K562 (cell line): ENCODE results near the gene NAP1L4. TPM values are rescaled to one million over a fixed set of nuclear protein-coding genes. Genes with fewer than 3 reads are reported as not detected.
A peak's percentile ranks its signal among the peaks of the same experiment; 100 is the strongest.

ENCODE experiments used
- ARID1B ChIP-seq: fragments of 450-650 bp; IDR thresholded peaks from 2 replicates; pipeline ENCODE4 v1.6.1; 2016; ENCODE audit warnings: antibody characterized with exemption, mild to moderate bottlenecking, inconsistent platforms
- FIP1L1 ChIP-seq: fragments of 200-400 bp; formaldehyde crosslinking; IDR thresholded peaks from 2 replicates; pipeline ENCODE4 v1.6.1; 2018; ENCODE audit warnings: mild to moderate bottlenecking, low read depth, low read length; ENCODE audit not compliant: poor library complexity, severe bottlenecking
- JUND ChIP-seq, 2 experiments: IDR thresholded peaks; 2 replicates in 1 of 2; 3 replicates in 1 of 2; pipeline ENCODE4 v1.6.1; 2011; ENCODE audit warnings: borderline replicate concordance in 2 of 2, low read depth in 2 of 2, low read length in 2 of 2, improper control_type of control experiment in 1 of 2, missing biosample characterization in 1 of 2, missing genetic modification characterization in 1 of 2, missing genetic modification reagents in 1 of 2
- NFE2 ChIP-seq: IDR thresholded peaks from 2 replicates; pipeline ENCODE4 v1.6.1; 2014; ENCODE audit warnings: antibody characterized with exemption, low read depth
- SMARCA5 ChIP-seq: fragments of 450-650 bp; IDR thresholded peaks from 2 replicates; pipeline ENCODE4 v1.6.1; 2016
- UBTF ChIP-seq, 2 experiments: IDR thresholded peaks; 2 replicates each; pipeline ENCODE4 v1.6.1; 2012; ENCODE audit warnings: improper control_type of control experiment in 2 of 2, low read depth in 2 of 2, low read length in 2 of 2, borderline replicate concordance in 1 of 2
- YY1 ChIP-seq, 3 experiments: IDR thresholded peaks; 2 replicates each; pipeline ENCODE4 v1.6.1; 2011; ENCODE audit warnings: low read length in 2 of 3, mild to moderate bottlenecking in 2 of 3, moderate library complexity in 2 of 3, borderline replicate concordance in 1 of 3, control low read depth in 1 of 3, low read depth in 1 of 3; ENCODE audit not compliant: insufficient read depth in 3 of 3, insufficient replicate concordance in 2 of 3, control insufficient read depth in 1 of 3, insufficient read length in 1 of 3; ENCODE audit errors: extremely low read depth in 1 of 3
- ZBTB40 ChIP-seq, 2 experiments: fragments of 450-650 bp in 1 of 2; sonication (generic) in 1 of 2; formaldehyde crosslinking in 1 of 2; IDR thresholded peaks; 2 replicates each; pipeline versions ENCODE4 v1.7.1 to v1.9.0; 2016 to 2022; ENCODE audit warnings: inconsistent platforms in 1 of 2, mild to moderate bottlenecking in 1 of 2, missing genetic modification reagents in 1 of 2
- polyA plus RNA-seq, 8 experiments: library from polyadenylated mRNA; depleted of rRNA in 4 of 8; stranded (reverse) in 5 of 8; unstranded in 3 of 8; fragments of >200 nt; fragmentation: Nextera tagmentation in 2 of 8; fragmentation: Illumina TruSeq in 1 of 8; extraction: Ambion mirVana in 2 of 8; extraction: Trizol in 1 of 8; gene quantifications; 2 replicates each; pipeline versions ENCODE4 v1.2.1 to v1.2.3, GENCODE V29; 2011 to 2014; ENCODE audit warnings: inconsistent platforms in 1 of 8, missing spikeins in 1 of 8
- total RNA-seq, 7 experiments: library from RNA; depleted of rRNA in 6 of 7; stranded (reverse); fragments of >200 nt in 6 of 7; fragmentation: Illumina TruSeq in 2 of 7; extraction: Trizol in 2 of 7; gene quantifications; 2 replicates each; pipeline versions ENCODE4 v1.2.1 to v1.2.3, GENCODE V29; 2011 to 2021; ENCODE audit warnings: low replicate concordance in 1 of 7
- TF ChIP-seq, protein P1 (sequence below): fragments of 200-800 bp; sonication (Bioruptor generic); IDR thresholded peaks from 2 replicates; pipeline ENCODE4 v1.6.1; 2017; ENCODE audit warnings: missing genetic modification characterization, missing compliant biosample characterization

Gene NAP1L4
- total and polyA plus RNA-seq, 9 of the 15 experiments (the other 6 are each of a cell fraction or from before 2014, with no cell fraction given): 34.1 to 237 (median 179) TPM

GRCh38 chr11:2929950-2930703 lies 62.0 kb downstream of the NAP1L4 start (continued):
- TF ChIP-seq, protein P1, sequence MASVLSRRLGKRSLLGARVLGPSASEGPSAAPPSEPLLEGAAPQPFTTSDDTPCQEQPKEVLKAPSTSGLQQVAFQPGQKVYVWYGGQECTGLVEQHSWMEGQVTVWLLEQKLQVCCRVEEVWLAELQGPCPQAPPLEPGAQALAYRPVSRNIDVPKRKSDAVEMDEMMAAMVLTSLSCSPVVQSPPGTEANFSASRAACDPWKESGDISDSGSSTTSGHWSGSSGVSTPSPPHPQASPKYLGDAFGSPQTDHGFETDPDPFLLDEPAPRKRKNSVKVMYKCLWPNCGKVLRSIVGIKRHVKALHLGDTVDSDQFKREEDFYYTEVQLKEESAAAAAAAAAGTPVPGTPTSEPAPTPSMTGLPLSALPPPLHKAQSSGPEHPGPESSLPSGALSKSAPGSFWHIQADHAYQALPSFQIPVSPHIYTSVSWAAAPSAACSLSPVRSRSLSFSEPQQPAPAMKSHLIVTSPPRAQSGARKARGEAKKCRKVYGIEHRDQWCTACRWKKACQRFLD: 0 out of 2 replicates have a peak, but pooled peaks have one; percentile 52
- peak in 1 of 2 experiments; percentile 2; a peak in 2 of 4 replicates for TF ChIP-seq UBTF (IDR thresholded peaks at IDR 0.05; ENCODE audit: borderline replicate concordance in 1 of 2, low read depth in 2 of 2, low read length in 2 of 2)
- peak; percentile 95 for TF ChIP-seq SMARCA5
- TF ChIP-seq FIP1L1: no peak
- TF ChIP-seq NFE2: peak; percentile 74
- TF ChIP-seq YY1 (IDR thresholded peaks at IDR 0.05; ENCODE audit: borderline replicate concordance in 1 of 3, control insufficient read depth in 1 of 3, extremely low read depth in 1 of 3, insufficient read depth in 3 of 3, insufficient read length in 1 of 3, insufficient replicate concordance in 2 of 3, low read depth in 1 of 3, low read length in 2 of 3): peak in 1 of 3 experiments; percentile 28
- peak; percentile 72 for TF ChIP-seq JUND (IDR thresholded peaks at IDR 0.05; ENCODE audit: borderline replicate concordance, low read depth, low read length)
- peak; percentile 59; the same call in 1 of the 3 replicates for TF ChIP-seq JUND (tag; IDR thresholded peaks at IDR 0.05; ENCODE audit: borderline replicate concordance, low read depth, low read length)
- 0 out of 2 replicates have a peak, but pooled peaks have one; percentile 25 for TF ChIP-seq ZBTB40 (IDR thresholded peaks at IDR 0.05)
- no peak for TF ChIP-seq ZBTB40 (CRISPR knock-in tag; IDR thresholded peaks at IDR 0.05)
- TF ChIP-seq ARID1B: peak; percentile 46; the same call in 1 of the 2 replicates
